ENCODE measurements around the gene KDM6B.
"Not testable (repeated sequence)": the region's sequence is repeated elsewhere in the genome, so short reads cannot be mapped to it uniquely, and the experiment has no call there.

- TF ChIP-seq, protein P1, sequence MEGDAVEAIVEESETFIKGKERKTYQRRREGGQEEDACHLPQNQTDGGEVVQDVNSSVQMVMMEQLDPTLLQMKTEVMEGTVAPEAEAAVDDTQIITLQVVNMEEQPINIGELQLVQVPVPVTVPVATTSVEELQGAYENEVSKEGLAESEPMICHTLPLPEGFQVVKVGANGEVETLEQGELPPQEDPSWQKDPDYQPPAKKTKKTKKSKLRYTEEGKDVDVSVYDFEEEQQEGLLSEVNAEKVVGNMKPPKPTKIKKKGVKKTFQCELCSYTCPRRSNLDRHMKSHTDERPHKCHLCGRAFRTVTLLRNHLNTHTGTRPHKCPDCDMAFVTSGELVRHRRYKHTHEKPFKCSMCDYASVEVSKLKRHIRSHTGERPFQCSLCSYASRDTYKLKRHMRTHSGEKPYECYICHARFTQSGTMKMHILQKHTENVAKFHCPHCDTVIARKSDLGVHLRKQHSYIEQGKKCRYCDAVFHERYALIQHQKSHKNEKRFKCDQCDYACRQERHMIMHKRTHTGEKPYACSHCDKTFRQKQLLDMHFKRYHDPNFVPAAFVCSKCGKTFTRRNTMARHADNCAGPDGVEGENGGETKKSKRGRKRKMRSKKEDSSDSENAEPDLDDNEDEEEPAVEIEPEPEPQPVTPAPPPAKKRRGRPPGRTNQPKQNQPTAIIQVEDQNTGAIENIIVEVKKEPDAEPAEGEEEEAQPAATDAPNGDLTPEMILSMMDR (IDR thresholded peaks at IDR 0.05), result not testable (repeated sequence)
- TF ChIP-seq POLR2A (IDR thresholded peaks at IDR 0.05), result not testable (repeated sequence)
Measured at GRCh38 chr17:7809791-7810343, 24.1 kb upstream of the KDM6B start.
